ENCODE data around the gene MIPEP.

Gene MIPEP

GRCh38 chr13:23805821-23806220 lies 83.4 kb downstream of the MIPEP start:
- DNase-seq: no peak

- no peak for DNase-seq
These were observed 84.1 kb downstream of the MIPEP start for GRCh38 chr13:23805122-23805521.

GRCh38 chr13:23804166-23804565 lies 85.0 kb downstream of the MIPEP start:
- DNase-seq: no peak

DNA sequence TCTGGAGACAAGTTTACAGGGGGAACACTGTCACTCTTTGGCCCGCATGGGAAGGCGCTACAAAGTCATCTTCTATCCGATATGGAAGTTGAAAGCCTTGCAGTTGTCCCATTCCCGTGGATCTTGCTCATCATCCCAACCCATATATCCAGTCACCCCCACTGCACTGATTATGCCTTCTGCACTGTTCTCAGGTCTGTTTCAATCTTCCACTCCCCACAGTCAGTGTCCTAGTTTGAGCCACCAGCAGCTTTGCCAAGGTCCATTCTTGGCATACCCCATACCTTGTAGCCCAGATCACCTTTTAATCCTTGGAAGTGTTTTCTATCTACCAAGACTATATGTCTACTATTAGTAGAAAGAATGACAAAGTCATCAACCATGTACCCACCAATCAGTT lies 88.1 kb downstream of the MIPEP start:
- DNase-seq: no peak

DNA sequence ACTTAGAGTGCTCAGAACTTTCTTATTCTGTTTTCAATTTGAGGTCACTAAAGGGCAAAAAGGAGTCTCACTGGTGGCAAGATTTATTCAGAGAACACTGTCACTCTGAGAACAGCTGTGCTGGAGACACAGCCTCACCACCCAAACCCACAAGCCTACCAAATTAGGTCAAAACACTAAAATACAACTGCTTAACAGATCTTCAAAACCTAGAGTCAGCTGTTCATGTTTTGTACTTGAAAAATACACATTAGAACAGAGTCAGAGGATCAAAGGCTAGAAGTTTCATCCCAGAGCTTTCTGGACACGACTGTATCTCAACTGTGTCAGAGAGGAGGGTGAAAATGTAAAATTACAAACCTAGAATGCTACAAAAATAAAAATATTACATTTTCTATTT lies 89.3 kb downstream of the MIPEP start:
- no peak for DNase-seq

GRCh38 chr13:23797276-23797903 lies 91.8 kb downstream of the MIPEP start:
- DNase-seq: no peak

GRCh38 chr13:23796551-23796950 lies 92.6 kb downstream of the MIPEP start:
- DNase-seq: no peak

- DNase-seq: no peak
These were observed 94.7 kb downstream of the MIPEP start for GRCh38 chr13:23794267-23795161.

DNA sequence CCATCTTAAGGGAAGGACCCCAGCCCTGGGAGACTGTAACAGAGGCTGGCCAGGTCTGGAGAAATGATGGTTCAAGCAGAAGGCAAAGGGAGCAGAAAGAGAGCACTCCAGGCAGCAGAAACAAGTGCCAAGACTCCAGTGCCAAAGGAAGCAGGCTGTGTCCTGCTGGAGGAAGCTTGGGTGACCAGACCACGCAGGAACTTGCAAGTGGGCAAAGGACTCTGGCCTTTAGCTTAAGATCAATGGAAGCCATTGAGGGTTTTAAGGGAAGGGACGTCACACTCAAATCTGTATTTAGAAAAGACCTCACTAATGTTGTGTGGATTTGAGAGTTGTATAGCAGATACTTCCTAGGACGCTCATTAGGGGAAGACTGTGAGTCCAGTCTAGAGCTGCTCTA lies 95.5 kb downstream of the MIPEP start:
- DNase-seq: no peak

GRCh38 chr13:23792680-23793079 lies 96.5 kb downstream of the MIPEP start:
- DNase-seq: no peak

GRCh38 chr13:23790577-23791170 lies 98.5 kb downstream of the MIPEP start:
- DNase-seq: no peak

DNA sequence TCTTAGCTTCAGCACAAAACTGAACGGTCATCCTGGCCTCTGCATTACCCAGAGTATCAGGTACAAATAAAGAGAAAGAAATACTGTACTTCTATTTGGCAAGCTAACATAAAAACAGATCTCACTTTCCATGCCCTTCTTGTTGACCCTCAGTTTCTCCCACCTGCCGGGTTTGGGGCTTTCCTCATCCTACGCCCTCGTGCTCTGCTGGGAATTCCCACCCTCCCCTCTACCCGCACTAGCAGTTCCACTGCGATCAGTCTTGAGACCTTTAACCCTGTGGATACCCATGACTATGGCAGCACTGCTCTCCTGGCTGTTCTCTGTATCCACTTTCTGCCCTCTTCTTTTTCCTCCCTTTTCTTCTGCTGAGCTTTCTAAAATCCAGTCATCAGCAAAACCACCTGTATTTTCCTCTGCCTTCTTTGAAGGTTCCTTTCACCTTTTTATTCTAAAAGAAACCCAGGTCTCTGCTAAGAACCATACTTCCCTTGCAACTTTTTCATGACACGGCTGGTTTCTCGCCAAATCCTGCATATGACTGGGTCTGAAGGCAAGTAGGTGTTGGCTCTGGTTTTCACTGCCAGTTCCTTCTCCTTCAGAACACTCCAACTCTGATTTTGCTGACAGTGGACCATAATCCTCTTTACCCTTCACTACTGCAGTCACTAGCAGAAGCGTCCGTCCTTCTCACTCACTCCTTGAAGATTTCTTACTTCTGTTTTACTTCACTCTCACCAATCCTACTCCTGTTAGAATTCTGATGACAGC lies 99.4 kb downstream of the MIPEP start:
- no peak for DNase-seq

- no peak for DNase-seq
These were observed 100.7 kb downstream of the MIPEP start for GRCh38 chr13:23788459-23788858.

GRCh38 chr13:23787464-23787863 lies 101.7 kb downstream of the MIPEP start:
- no peak for DNase-seq

GRCh38 chr13:23786607-23787006 lies 102.6 kb downstream of the MIPEP start:
- no peak for DNase-seq

- DNase-seq: no peak
These were observed 110.3 kb downstream of the MIPEP start for GRCh38 chr13:23778879-23779278.

- no peak for DNase-seq
These were observed 111.1 kb downstream of the MIPEP start for GRCh38 chr13:23778002-23778652.

DNA sequence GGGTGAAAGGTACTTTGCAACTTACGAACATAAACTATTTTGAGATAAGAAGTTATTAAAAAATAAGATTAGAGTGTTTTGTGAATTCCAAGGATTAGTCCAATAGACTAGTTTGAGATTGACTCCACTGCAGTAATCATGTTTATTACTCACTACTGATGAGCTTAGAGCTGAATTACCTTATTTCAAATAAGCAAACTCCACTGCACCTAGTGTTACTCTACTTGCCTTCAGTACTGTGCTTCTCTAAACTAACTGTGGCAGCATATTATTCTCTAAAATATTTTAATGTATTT lies 111.7 kb downstream of the MIPEP start:
- DNase-seq: no peak

GRCh38 chr13:23776698-23777574 lies 112.3 kb downstream of the MIPEP start:
- DNase-seq: no peak

- DNase-seq: no peak
These were observed 116.5 kb downstream of the MIPEP start for GRCh38 chr13:23772717-23773116.

DNA sequence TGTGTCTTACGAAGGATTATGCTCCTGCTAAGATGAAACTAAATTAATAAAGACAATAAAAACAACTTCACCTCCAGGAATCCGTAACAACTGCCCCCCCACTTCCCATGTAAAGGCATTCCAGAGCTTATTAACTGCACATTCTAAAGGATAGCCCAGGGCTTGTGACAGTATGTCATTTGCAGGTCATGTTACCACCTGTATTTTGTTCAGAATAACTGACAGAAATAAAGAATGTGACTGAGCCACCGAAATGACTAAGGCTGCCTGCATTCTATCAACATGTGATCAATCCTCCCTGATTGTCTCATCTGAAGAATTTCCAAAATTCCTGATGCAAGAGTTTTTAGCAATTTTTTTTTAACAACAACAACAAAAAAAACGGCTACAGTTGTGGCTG lies 117.2 kb downstream of the MIPEP start:
- no peak for DNase-seq

GRCh38 chr13:23771552-23771951 lies 117.6 kb downstream of the MIPEP start:
- no peak for DNase-seq

Data from activated CD4-positive, alpha-beta T cell treated with anti-CD3 and anti-CD28 coated beads for 4 hours (primary cell).